ENCODE results near the gene FBXO30. TPM values are rescaled to one million over a fixed set of nuclear protein-coding genes. Genes with fewer than 3 reads are reported as not detected.
A peak's percentile ranks its signal among the peaks of the same experiment; 100 is the strongest.

FBXO30 gene
- total and polyA plus RNA-seq, 4 experiments from 2014 or later: 1.4 to 8.0 (median 4.7) TPM

GRCh38 chr6:145830612-145831011, 16.0 kb upstream of the FBXO30 start:
- Histone ChIP-seq H3K9me3 (ENCODE audit: control insufficient read depth in 1 of 2, low read length in 2 of 2) (no peaks in the 10 kb centered on the region), H3K27ac (ENCODE audit: low read depth, low read length) (no peak overlapping the region), H3K27me3 (ENCODE audit: insufficient read depth, low read length) (no peaks in the 10 kb centered on the region), H3K36me3 (ENCODE audit: insufficient read depth, low read length) (no peaks in the 10 kb centered on the region), H3K4me1 (ENCODE audit: insufficient read depth, low read length) (no peaks in the 10 kb centered on the region), H3K4me3 (ENCODE audit: low read length in 2 of 2) (no peak overlapping the region)
- H3K4me1 Mint-ChIP-seq: no peaks in the 10 kb centered on the region
- POLR2A ChIA-PET (ENCODE audit: partially characterized antibody): no interaction called here
- H3K27ac Mint-ChIP-seq: no peak overlapping the region
- intact Hi-C loops (cut with micrococcal nuclease): no loop called here
- H3K27me3 Mint-ChIP-seq: no peaks in the 10 kb centered on the region
- CTCF ChIA-PET (ENCODE audit: partially characterized antibody): interaction anchor here (1.1 kb wide), 1 partner anchor 58 kb away, joined by 3 read pairs; no protein-coding TSS in a partner anchor
- no peak overlapping the region for H3K4me3 Mint-ChIP-seq
- peaks cover 0 to 1% (median 0%) of the 10 kb centered on the region in 8 donors for H3K9me3 Mint-ChIP-seq
- peaks cover 0 to 15% of the 10 kb centered on the region in 2 donors for H3K36me3 Mint-ChIP-seq
- DNase-seq: no peak

- Mint-ChIP-seq H3K4me1 (no peaks in the 10 kb centered on the region), H3K27me3 (no peaks in the 10 kb centered on the region), H3K27ac (no peak overlapping the region), H3K9me3 (peaks cover 0 to 1% (median 0%) of the 10 kb centered on the region in 8 donors), H3K36me3 (peaks cover 0 to 19% of the 10 kb centered on the region in 2 donors), H3K4me3 (no peak overlapping the region)
- no peaks in the 10 kb centered on the region for H3K36me3 ChIP-seq (ENCODE audit: insufficient read depth, low read length)
- H3K4me1 ChIP-seq (ENCODE audit: insufficient read depth, low read length): no peaks in the 10 kb centered on the region
- no peak for DNase-seq
- H3K4me3 ChIP-seq (ENCODE audit: low read length in 2 of 2): no peak overlapping the region
- no peak overlapping the region for H3K27ac ChIP-seq (ENCODE audit: low read depth, low read length)
- POLR2A ChIA-PET (ENCODE audit: partially characterized antibody): no interaction called here
- CTCF ChIA-PET (ENCODE audit: partially characterized antibody): no interaction called here
- no peaks in the 10 kb centered on the region for H3K9me3 ChIP-seq (ENCODE audit: control insufficient read depth in 1 of 2, low read length in 2 of 2)
- intact Hi-C loops (cut with micrococcal nuclease): no loop called here
- no peaks in the 10 kb centered on the region for H3K27me3 ChIP-seq (ENCODE audit: insufficient read depth, low read length)
These were observed 15.4 kb upstream of the FBXO30 start for GRCh38 chr6:145829950-145830349.

GRCh38 chr6:145829102-145829501, 14.5 kb upstream of the FBXO30 start:
- no peaks in the 10 kb centered on the region for H3K36me3 ChIP-seq (ENCODE audit: insufficient read depth, low read length)
- H3K27me3 Mint-ChIP-seq: no peaks in the 10 kb centered on the region
- H3K27ac ChIP-seq (ENCODE audit: low read depth, low read length): no peak overlapping the region
- peaks cover 0 to 1% (median 0%) of the 10 kb centered on the region in 8 donors for H3K9me3 Mint-ChIP-seq
- H3K4me1 ChIP-seq (ENCODE audit: insufficient read depth, low read length): no peaks in the 10 kb centered on the region
- ChIA-PET CTCF (ENCODE audit: partially characterized antibody) (no interaction called here), POLR2A (ENCODE audit: partially characterized antibody) (no interaction called here)
- H3K27me3 ChIP-seq (ENCODE audit: insufficient read depth, low read length): no peaks in the 10 kb centered on the region
- no peaks in the 10 kb centered on the region for H3K4me1 Mint-ChIP-seq
- H3K9me3 ChIP-seq (ENCODE audit: control insufficient read depth in 1 of 2, low read length in 2 of 2): no peaks in the 10 kb centered on the region
- H3K36me3 Mint-ChIP-seq: peaks cover 0 to 18% of the 10 kb centered on the region in 2 donors
- H3K27ac Mint-ChIP-seq: no peak overlapping the region
- H3K4me3 ChIP-seq (ENCODE audit: low read length in 2 of 2): no peak overlapping the region
- DNase-seq: no peak
- intact Hi-C loops (cut with micrococcal nuclease): no loop called here
- H3K4me3 Mint-ChIP-seq: no peak overlapping the region

GRCh38 chr6:145824344-145824743, 9.7 kb upstream of the FBXO30 start:
- DNase-seq: no peak
- Histone ChIP-seq H3K4me1 (ENCODE audit: insufficient read depth, low read length) (no peaks in the 10 kb centered on the region), H3K36me3 (ENCODE audit: insufficient read depth, low read length) (no peaks in the 10 kb centered on the region), H3K4me3 (ENCODE audit: low read length in 2 of 2) (no peak overlapping the region), H3K27me3 (ENCODE audit: insufficient read depth, low read length) (no peaks in the 10 kb centered on the region), H3K9me3 (ENCODE audit: control insufficient read depth in 1 of 2, low read length in 2 of 2) (no peaks in the 10 kb centered on the region), H3K27ac (ENCODE audit: low read depth, low read length) (no peak overlapping the region)
- Mint-ChIP-seq H3K4me1 (peaks cover 0 to 10% (median 5%) of the 10 kb centered on the region in 4 donors), H3K4me3 (no peak overlapping the region), H3K36me3 (peaks cover 3 to 21% of the 10 kb centered on the region in 2 donors), H3K9me3 (peaks cover 0 to 1% (median 0%) of the 10 kb centered on the region in 8 donors), H3K27me3 (no peaks in the 10 kb centered on the region), H3K27ac (no peak overlapping the region)
- intact Hi-C loops (cut with micrococcal nuclease): no loop called here
- ChIA-PET CTCF (ENCODE audit: partially characterized antibody) (interaction anchor here (1.4 kb wide), 1 partner anchor 9 kb away, joined by 3 read pairs; the partner anchor contains the start of gene FBXO30), POLR2A (ENCODE audit: partially characterized antibody) (no interaction called here)

- no peak overlapping the region for H3K4me3 Mint-ChIP-seq
- H3K36me3 Mint-ChIP-seq: peaks cover 3 to 21% of the 10 kb centered on the region in 2 donors
- Histone ChIP-seq H3K4me3 (ENCODE audit: low read length in 2 of 2) (no peak overlapping the region), H3K36me3 (ENCODE audit: insufficient read depth, low read length) (no peaks in the 10 kb centered on the region), H3K27ac (ENCODE audit: low read depth, low read length) (no peak overlapping the region), H3K27me3 (ENCODE audit: insufficient read depth, low read length) (no peaks in the 10 kb centered on the region), H3K9me3 (ENCODE audit: control insufficient read depth in 1 of 2, low read length in 2 of 2) (no peaks in the 10 kb centered on the region), H3K4me1 (ENCODE audit: insufficient read depth, low read length) (no peaks in the 10 kb centered on the region)
- POLR2A ChIA-PET (ENCODE audit: partially characterized antibody): no interaction called here
- CTCF ChIA-PET (ENCODE audit: partially characterized antibody): interaction anchor here (1.4 kb wide), 1 partner anchor 9 kb away, joined by 3 read pairs; the partner anchor contains the start of gene FBXO30
- no peak for DNase-seq
- H3K4me1 Mint-ChIP-seq: peaks cover 0 to 10% (median 5%) of the 10 kb centered on the region in 4 donors
- H3K27ac Mint-ChIP-seq: peak overlapping the region in 1 of 7 donors; percentile 65
- no peaks in the 10 kb centered on the region for H3K9me3 Mint-ChIP-seq
- no peaks in the 10 kb centered on the region for H3K27me3 Mint-ChIP-seq
- intact Hi-C loops (cut with micrococcal nuclease): no loop called here
These were observed 8.8 kb upstream of the FBXO30 start for GRCh38 chr6:145823328-145823944.

GRCh38 chr6:145822456-145822855, 7.9 kb upstream of the FBXO30 start:
- CTCF ChIA-PET (ENCODE audit: partially characterized antibody): no interaction called here
- no peak overlapping the region for H3K27ac ChIP-seq (ENCODE audit: low read depth, low read length)
- no peak overlapping the region for H3K27ac Mint-ChIP-seq
- no peaks in the 10 kb centered on the region for H3K4me1 ChIP-seq (ENCODE audit: insufficient read depth, low read length)
- no peak overlapping the region for H3K4me3 Mint-ChIP-seq
- no peaks in the 10 kb centered on the region for H3K36me3 ChIP-seq (ENCODE audit: insufficient read depth, low read length)
- peaks cover 3 to 21% of the 10 kb centered on the region in 2 donors for H3K36me3 Mint-ChIP-seq
- no peaks in the 10 kb centered on the region for H3K9me3 Mint-ChIP-seq
- H3K27me3 Mint-ChIP-seq: no peaks in the 10 kb centered on the region
- POLR2A ChIA-PET (ENCODE audit: partially characterized antibody): interaction anchor here (0.6 kb wide), 1 partner anchor 10 kb away, joined by 3 read pairs; no protein-coding TSS in a partner anchor
- no peak for DNase-seq
- H3K27me3 ChIP-seq (ENCODE audit: insufficient read depth, low read length): no peaks in the 10 kb centered on the region
- H3K4me1 Mint-ChIP-seq: peaks cover 0 to 15% (median 5%) of the 10 kb centered on the region in 4 donors
- intact Hi-C loops (cut with micrococcal nuclease): no loop called here
- H3K9me3 ChIP-seq (ENCODE audit: control insufficient read depth in 1 of 2, low read length in 2 of 2): no peaks in the 10 kb centered on the region
- H3K4me3 ChIP-seq (ENCODE audit: low read length in 2 of 2): no peak overlapping the region

GRCh38 chr6:145819994-145820393, 5.4 kb upstream of the FBXO30 start:
- Mint-ChIP-seq H3K36me3 (peaks cover 3 to 9% of the 10 kb centered on the region in 2 donors), H3K27ac (no peak overlapping the region), H3K4me3 (no peak overlapping the region), H3K9me3 (no peaks in the 10 kb centered on the region), H3K27me3 (no peaks in the 10 kb centered on the region), H3K4me1 (peaks cover 13 to 33% (median 20%) of the 10 kb centered on the region in 4 donors)
- Histone ChIP-seq H3K4me3 (ENCODE audit: low read length in 2 of 2) (no peak overlapping the region), H3K36me3 (ENCODE audit: insufficient read depth, low read length) (no peaks in the 10 kb centered on the region), H3K27ac (ENCODE audit: low read depth, low read length) (no peak overlapping the region), H3K9me3 (ENCODE audit: control insufficient read depth in 1 of 2, low read length in 2 of 2) (no peaks in the 10 kb centered on the region), H3K27me3 (ENCODE audit: insufficient read depth, low read length) (no peaks in the 10 kb centered on the region), H3K4me1 (ENCODE audit: insufficient read depth, low read length) (peaks cover 13% of the 10 kb centered on the region)
- intact Hi-C loops (cut with micrococcal nuclease): no loop called here
- POLR2A ChIA-PET (ENCODE audit: partially characterized antibody): no interaction called here
- CTCF ChIA-PET (ENCODE audit: partially characterized antibody): interaction anchor here (0.8 to 0.9 kb wide), 2 partner anchors 46 to 84 kb away, joined by 3 read pairs; no protein-coding TSS in a partner anchor
- no peak for DNase-seq

Data from CD4-positive, alpha-beta memory T cell (primary cell).